ENCODE results near the gene ARHGAP1.
"Not testable (repeated sequence)": the region's sequence is repeated elsewhere in the genome, so short reads cannot be mapped to it uniquely, and the experiment has no call there.

ARHGAP1 gene

GRCh38 chr11:46679241-46680163, 20.9 kb downstream of the ARHGAP1 start:
- no peak overlapping the region for H2AFZ ChIP-seq (ENCODE audit: low read depth, low read length)
- no peak overlapping the region for H3K4me3 ChIP-seq (ENCODE audit: low read length)
- no peaks in the 10 kb centered on the region for H3K27me3 ChIP-seq (ENCODE audit: insufficient read depth, low read length)
- H3K36me3 ChIP-seq (ENCODE audit: insufficient read depth, low read length) = peaks cover 37% of the 10 kb centered on the region
- no peaks in the 10 kb centered on the region for H3K9me3 ChIP-seq (ENCODE audit: low read length)
- no peaks in the 10 kb centered on the region for H3K4me1 ChIP-seq (ENCODE audit: insufficient read depth, low read length)

DNA sequence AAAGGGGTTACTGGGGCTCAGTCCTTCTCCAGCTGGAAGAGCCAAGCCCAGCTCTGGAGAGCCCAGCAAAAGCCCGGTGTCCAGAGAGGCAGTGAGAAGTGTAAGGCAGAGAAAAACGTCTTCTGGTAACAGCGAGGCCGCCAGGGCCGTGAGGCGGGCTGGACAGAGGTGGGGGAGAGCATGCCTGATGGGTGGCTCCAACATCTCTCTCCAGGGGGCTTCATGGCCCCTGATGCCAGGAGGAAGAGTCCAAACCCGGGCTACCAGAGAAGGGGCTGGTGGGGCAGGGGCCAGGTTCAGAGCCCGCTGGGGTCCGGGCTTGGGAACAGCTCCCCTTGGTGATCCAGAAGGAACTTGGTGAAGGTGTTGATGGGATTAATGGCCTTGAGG, 21.7 kb downstream of the ARHGAP1 start:
- H3K4me3 ChIP-seq (ENCODE audit: low read length) = no peak overlapping the region
- no peaks in the 10 kb centered on the region for H3K4me1 ChIP-seq (ENCODE audit: insufficient read depth, low read length)
- H3K9me3 ChIP-seq (ENCODE audit: low read length) = no peaks in the 10 kb centered on the region
- no peak overlapping the region for H2AFZ ChIP-seq (ENCODE audit: low read depth, low read length)
- H3K27me3 ChIP-seq (ENCODE audit: insufficient read depth, low read length) = no peaks in the 10 kb centered on the region
- peaks cover 38% of the 10 kb centered on the region for H3K36me3 ChIP-seq (ENCODE audit: insufficient read depth, low read length)

DNA sequence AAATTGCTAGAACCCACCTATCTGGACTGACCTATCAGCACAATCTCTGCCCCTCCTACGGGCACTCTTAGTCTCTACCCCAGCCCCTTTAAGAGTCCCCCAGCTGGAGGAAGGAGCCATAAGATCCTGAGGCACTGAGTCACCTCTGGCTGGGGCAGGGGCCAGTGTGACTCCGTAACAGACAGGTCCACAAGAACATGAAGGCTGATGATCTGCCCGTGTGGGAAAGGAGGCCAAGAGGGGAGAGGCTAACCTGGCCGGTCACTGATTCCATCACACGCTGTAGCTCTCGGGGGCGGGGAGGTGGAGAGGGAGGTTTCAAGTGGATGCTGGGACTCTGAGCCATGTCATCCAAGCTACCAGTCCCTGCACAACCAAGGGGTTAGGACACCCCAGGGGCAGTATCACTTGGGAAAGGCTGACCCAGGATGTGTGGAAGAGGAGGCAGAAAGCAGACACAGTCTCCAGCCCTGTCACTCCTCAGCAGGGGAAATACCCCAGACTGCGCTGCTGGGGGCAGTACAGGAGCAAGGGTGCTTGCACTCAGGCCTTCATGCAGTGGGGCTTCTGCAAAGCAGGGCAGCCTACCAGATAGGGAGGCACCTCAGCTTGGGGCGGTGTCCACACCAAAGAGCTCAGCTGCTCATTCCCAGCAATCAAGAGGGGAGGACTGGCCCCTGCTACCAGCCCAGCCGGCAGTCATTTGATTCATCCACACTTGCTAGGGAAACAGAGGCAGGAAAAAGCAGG, 22.3 kb downstream of the ARHGAP1 start:
- H3K36me3 ChIP-seq (ENCODE audit: insufficient read depth, low read length) = peaks cover 42% of the 10 kb centered on the region
- no peaks in the 10 kb centered on the region for H3K4me1 ChIP-seq (ENCODE audit: insufficient read depth, low read length)
- H3K9me3 ChIP-seq (ENCODE audit: low read length) = no peaks in the 10 kb centered on the region
- no peak overlapping the region for H2AFZ ChIP-seq (ENCODE audit: low read depth, low read length)
- no peak overlapping the region for H3K4me3 ChIP-seq (ENCODE audit: low read length)
- no peaks in the 10 kb centered on the region for H3K27me3 ChIP-seq (ENCODE audit: insufficient read depth, low read length)

DNA sequence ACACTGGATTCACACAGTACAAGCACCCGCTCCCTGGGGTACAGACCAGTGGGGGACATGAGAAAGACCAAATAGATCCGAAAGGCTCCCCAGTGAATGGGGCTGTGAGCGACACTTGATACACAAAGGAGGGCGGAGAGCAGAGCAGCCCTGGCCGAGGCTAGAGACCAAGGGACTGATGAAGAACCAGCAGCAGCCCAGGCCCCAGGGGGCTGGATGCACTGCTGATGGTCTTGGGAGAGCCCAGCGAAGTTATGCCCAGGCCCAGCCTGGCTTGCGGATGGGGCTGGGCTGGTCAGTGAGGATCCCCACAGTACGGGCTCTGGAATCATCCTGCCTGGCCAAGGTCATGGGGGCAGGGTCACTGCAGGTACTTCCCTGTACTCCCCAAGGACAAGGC, 23.2 kb downstream of the ARHGAP1 start:
- H3K36me3 ChIP-seq (ENCODE audit: insufficient read depth, low read length) = peaks cover 50% of the 10 kb centered on the region
- H3K4me3 ChIP-seq (ENCODE audit: low read length) = no peak overlapping the region
- H3K27me3 ChIP-seq (ENCODE audit: insufficient read depth, low read length) = no peaks in the 10 kb centered on the region
- H2AFZ ChIP-seq (ENCODE audit: low read depth, low read length) = no peak overlapping the region
- no peaks in the 10 kb centered on the region for H3K4me1 ChIP-seq (ENCODE audit: insufficient read depth, low read length)
- no peaks in the 10 kb centered on the region for H3K9me3 ChIP-seq (ENCODE audit: low read length)

DNA sequence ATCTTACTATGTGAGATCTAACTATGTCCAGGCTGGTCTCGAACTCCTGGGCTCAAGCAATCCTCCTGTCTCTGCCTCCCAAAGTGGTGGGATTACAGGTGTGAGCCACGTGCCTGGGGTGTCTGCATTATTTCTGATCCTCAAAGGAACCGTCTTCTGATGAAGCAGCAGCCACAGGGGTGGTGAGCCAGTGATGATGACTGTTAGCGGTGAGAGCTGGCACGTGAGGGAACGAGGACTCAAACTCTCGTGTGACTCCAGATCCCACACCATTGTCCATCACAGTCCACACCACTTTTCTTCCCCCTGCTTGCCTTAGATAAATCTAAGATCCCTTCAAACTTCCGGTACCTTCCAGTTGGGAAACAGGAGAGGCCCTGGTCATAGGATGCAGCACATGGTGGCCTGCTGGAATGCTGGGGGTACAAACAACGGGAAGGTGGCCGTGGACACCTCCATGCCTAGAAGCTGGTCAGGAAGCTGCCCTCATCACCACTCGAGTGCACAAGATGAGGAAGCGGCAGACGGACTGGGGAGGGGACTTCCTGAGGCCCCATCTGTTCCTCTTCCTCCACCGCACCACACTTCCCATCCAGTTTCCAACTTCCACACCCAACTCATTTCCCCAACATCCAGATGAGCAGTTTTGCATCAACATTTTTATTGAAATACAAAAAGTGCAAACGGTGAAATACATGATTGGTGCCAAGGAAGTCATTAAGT, 23.8 kb downstream of the ARHGAP1 start:
- H3K9me3 ChIP-seq (ENCODE audit: low read length) = no peaks in the 10 kb centered on the region
- no peak overlapping the region for H2AFZ ChIP-seq (ENCODE audit: low read depth, low read length)
- H3K4me1 ChIP-seq (ENCODE audit: insufficient read depth, low read length) = no peaks in the 10 kb centered on the region
- H3K36me3 ChIP-seq (ENCODE audit: insufficient read depth, low read length) = peaks cover 56% of the 10 kb centered on the region
- no peaks in the 10 kb centered on the region for H3K27me3 ChIP-seq (ENCODE audit: insufficient read depth, low read length)
- H3K4me3 ChIP-seq (ENCODE audit: low read length) = no peak overlapping the region

- no peak overlapping the region for H2AFZ ChIP-seq (ENCODE audit: low read depth, low read length)
- no peaks in the 10 kb centered on the region for H3K4me1 ChIP-seq (ENCODE audit: insufficient read depth, low read length)
- no peak overlapping the region for H3K4me3 ChIP-seq (ENCODE audit: low read length)
- H3K9me3 ChIP-seq (ENCODE audit: low read length) = no peaks in the 10 kb centered on the region
- peaks cover 57% of the 10 kb centered on the region for H3K36me3 ChIP-seq (ENCODE audit: insufficient read depth, low read length)
- no peaks in the 10 kb centered on the region for H3K27me3 ChIP-seq (ENCODE audit: insufficient read depth, low read length)
Measured at GRCh38 chr11:46675949-46676348, 24.5 kb downstream of the ARHGAP1 start.

DNA sequence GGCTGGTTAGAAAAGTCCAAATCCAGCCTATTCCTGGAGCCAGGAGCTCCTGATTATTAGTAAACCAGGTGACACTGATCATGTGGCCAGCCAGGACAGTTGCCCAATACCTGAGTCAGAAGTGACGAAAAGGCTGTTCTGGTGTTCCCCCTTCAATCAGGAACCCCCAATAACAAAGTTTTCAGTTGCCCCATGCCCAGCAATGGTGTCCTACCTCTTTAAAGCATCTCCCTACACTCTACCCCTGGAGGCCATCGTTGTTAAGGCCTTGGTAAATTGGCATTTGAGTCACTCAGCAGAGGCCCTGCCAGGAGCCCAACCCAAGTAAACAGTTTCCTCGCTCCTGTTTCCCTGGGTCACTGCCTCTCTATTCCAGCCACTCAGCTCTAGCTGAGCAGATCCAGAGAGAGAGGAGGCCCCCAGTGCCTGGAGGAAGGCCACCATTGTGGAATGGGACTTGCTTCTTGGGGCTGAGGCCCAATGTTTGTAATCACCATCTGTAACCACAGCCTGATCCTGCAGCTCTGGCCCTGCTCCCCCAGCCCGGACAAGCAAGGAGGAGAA, 25.0 kb downstream of the ARHGAP1 start:
- Histone ChIP-seq H3K4me3 (ENCODE audit: low read length) (no peak overlapping the region), H3K9me3 (ENCODE audit: low read length) (no peaks in the 10 kb centered on the region), H3K27me3 (ENCODE audit: insufficient read depth, low read length) (no peaks in the 10 kb centered on the region), H3K36me3 (ENCODE audit: insufficient read depth, low read length) (peaks cover 57% of the 10 kb centered on the region), H3K4me1 (ENCODE audit: insufficient read depth, low read length) (no peaks in the 10 kb centered on the region), H2AFZ (ENCODE audit: low read depth, low read length) (no peak overlapping the region)

DNA sequence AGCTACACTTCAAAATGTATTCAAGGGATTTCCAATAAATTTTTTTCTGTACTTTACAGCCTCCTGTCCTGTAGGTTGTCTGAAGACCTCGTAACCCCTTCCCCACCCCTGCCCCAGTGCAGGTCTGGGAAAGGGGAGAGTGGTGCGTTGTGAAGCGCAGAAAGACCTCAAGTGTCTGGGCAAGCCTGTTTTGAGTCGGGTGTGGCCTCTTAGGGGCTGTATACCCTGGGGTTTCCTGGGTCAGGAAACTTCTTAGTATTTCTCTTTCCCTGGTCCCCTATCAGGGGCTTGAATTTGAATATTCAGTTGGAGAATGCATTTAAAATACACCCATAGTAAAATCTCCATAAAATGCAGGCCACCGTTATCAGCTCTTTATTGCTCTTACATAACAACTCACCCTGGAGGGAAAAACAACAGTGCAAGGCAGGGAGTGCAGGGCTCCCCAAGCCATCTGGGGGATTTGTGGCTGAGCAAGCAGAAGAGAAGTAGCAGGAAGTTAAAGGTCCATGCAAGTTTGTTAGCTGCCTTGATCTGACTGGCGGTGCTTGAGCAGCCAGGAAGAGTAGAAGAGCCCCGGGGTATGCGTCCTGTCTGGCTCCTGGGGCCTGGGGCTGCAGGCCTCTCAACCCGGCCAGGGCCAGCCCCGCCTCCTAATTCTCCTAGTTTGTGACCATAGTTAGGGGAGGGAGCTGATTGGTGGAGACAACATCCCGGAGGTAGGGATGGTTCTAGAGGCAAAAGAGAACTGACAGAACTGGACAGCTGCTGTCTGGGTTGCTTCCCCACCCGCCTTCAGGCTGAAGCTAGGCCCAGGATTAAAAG, 25.7 kb downstream of the ARHGAP1 start:
- Histone ChIP-seq H3K27me3 (ENCODE audit: insufficient read depth, low read length) (no peaks in the 10 kb centered on the region), H2AFZ (ENCODE audit: low read depth, low read length) (no peak overlapping the region), H3K4me3 (ENCODE audit: low read length) (no peak overlapping the region), H3K9me3 (ENCODE audit: low read length) (no peaks in the 10 kb centered on the region), H3K36me3 (ENCODE audit: insufficient read depth, low read length) (peaks cover 54% of the 10 kb centered on the region), H3K4me1 (ENCODE audit: insufficient read depth, low read length) (no peaks in the 10 kb centered on the region)

GRCh38 chr11:46673713-46674462, 26.5 kb downstream of the ARHGAP1 start:
- no peaks in the 10 kb centered on the region for H3K9me3 ChIP-seq (ENCODE audit: low read length)
- H3K4me1 ChIP-seq (ENCODE audit: insufficient read depth, low read length) = no peaks in the 10 kb centered on the region
- no peak overlapping the region for H2AFZ ChIP-seq (ENCODE audit: low read depth, low read length)
- H3K4me3 ChIP-seq (ENCODE audit: low read length) = no peak overlapping the region
- no peaks in the 10 kb centered on the region for H3K27me3 ChIP-seq (ENCODE audit: insufficient read depth, low read length)
- peaks cover 55% of the 10 kb centered on the region for H3K36me3 ChIP-seq (ENCODE audit: insufficient read depth, low read length)

GRCh38 chr11:46672381-46672839, 28.0 kb downstream of the ARHGAP1 start:
- Histone ChIP-seq H3K4me3 (ENCODE audit: low read length) (no peak overlapping the region), H3K36me3 (ENCODE audit: insufficient read depth, low read length) (peaks cover 58% of the 10 kb centered on the region), H2AFZ (ENCODE audit: low read depth, low read length) (no peak overlapping the region), H3K4me1 (ENCODE audit: insufficient read depth, low read length) (no peaks in the 10 kb centered on the region), H3K9me3 (ENCODE audit: low read length) (no peaks in the 10 kb centered on the region), H3K27me3 (ENCODE audit: insufficient read depth, low read length) (no peaks in the 10 kb centered on the region)

DNA sequence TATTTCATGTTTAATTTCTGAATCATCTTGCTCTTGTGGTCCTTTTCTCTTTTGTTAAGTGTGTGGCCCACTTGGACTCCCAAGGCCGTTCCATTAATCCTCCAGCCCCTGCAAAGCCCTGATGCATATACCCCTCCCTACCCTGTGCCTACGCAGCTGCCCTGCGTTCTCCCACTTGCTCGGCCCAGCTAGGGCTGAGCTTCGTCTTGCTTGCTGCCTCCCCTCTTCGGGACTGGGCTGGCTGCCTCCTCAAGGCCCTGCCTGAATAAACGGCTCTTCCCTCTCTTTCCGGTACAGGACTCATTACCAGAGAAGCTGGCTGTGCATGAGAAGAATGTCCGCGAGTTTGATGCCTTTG, 28.5 kb downstream of the ARHGAP1 start:
- Histone ChIP-seq H3K9me3 (ENCODE audit: low read length) (no peaks in the 10 kb centered on the region), H3K4me1 (ENCODE audit: insufficient read depth, low read length) (no peaks in the 10 kb centered on the region), H2AFZ (ENCODE audit: low read depth, low read length) (no peak overlapping the region), H3K4me3 (ENCODE audit: low read length) (no peak overlapping the region), H3K27me3 (ENCODE audit: insufficient read depth, low read length) (no peaks in the 10 kb centered on the region), H3K36me3 (ENCODE audit: insufficient read depth, low read length) (peaks cover 63% of the 10 kb centered on the region)

- H3K36me3 ChIP-seq (ENCODE audit: insufficient read depth, low read length) = peaks cover 75% of the 10 kb centered on the region
- not testable (repeated sequence) for H3K4me3 ChIP-seq (ENCODE audit: low read length); H2AFZ ChIP-seq (ENCODE audit: low read depth, low read length); H3K27me3 ChIP-seq (ENCODE audit: insufficient read depth, low read length); H3K4me1 ChIP-seq (ENCODE audit: insufficient read depth, low read length); H3K9me3 ChIP-seq (ENCODE audit: low read length)
Measured at GRCh38 chr11:46670521-46670920, 29.9 kb downstream of the ARHGAP1 start.
